Fibroblast of lung (primary cell): ENCODE results near the gene RPL22. TPM values are rescaled to one million over a fixed set of nuclear protein-coding genes. Genes with fewer than 3 reads are reported as not detected.

Source experiments
- DNase-seq, 2 donors: peaks; one replicate each; pipeline versions ENCODE4 v3.0.0 to v3.0.0-alpha.2; 2010; ENCODE audit warnings: low read depth in 2 of 2
- H2AFZ ChIP-seq: 2 replicates; pipeline ENCODE4 v1.5.1; 2012; ENCODE audit warnings: low read length, control low read depth, inconsistent platforms
- H3K27ac ChIP-seq: 2 replicates; pipeline ENCODE4 v1.5.1; 2011; ENCODE audit warnings: low read length, control low read depth; ENCODE audit not compliant: insufficient read depth
- H3K27me3 ChIP-seq: 2 replicates; pipeline ENCODE4 v1.5.1; 2011; ENCODE audit warnings: mild to moderate bottlenecking, low read length; ENCODE audit not compliant: control insufficient read depth, insufficient read depth
- H3K36me3 ChIP-seq: 2 replicates; pipeline ENCODE4 v1.5.1; 2011; ENCODE audit warnings: low read length; ENCODE audit not compliant: control insufficient read depth, insufficient read depth
- H3K4me1 ChIP-seq: 2 replicates; pipeline ENCODE4 v1.5.1; 2011; ENCODE audit warnings: low read length; ENCODE audit not compliant: control insufficient read depth, insufficient read depth; ENCODE audit errors: extremely low read depth
- H3K4me2 ChIP-seq: 2 replicates; pipeline ENCODE4 v1.5.1; 2011; ENCODE audit warnings: low read length, control low read depth; ENCODE audit not compliant: insufficient read depth; ENCODE audit errors: extremely low read depth
- H3K4me3 ChIP-seq, 4 experiments: fragments of 200-600 bp in 1 of 4; sonication (generic) in 1 of 4; replicated peaks in 1 of 4; 2 replicates each; pipeline ENCODE4 v1.5.1; 2011 to 2016; ENCODE audit warnings: low read length in 4 of 4, low read depth in 3 of 4, mild to moderate bottlenecking in 3 of 4, control low read depth in 2 of 4, inconsistent platforms in 1 of 4, mixed read lengths in 1 of 4; ENCODE audit not compliant: insufficient read depth in 1 of 4; ENCODE audit errors: control extremely low read depth in 1 of 4
- H3K79me2 ChIP-seq: 2 replicates; pipeline ENCODE4 v1.5.1; 2012; ENCODE audit warnings: mild to moderate bottlenecking, low read length, inconsistent platforms; ENCODE audit not compliant: control insufficient read depth, insufficient read depth
- H3K9ac ChIP-seq: 2 replicates; pipeline ENCODE4 v1.5.1; 2011; ENCODE audit warnings: mild to moderate bottlenecking, low read length, control low read depth; ENCODE audit not compliant: insufficient read depth
- H3K9me3 ChIP-seq: 2 replicates; pipeline ENCODE4 v1.5.1; 2012; ENCODE audit warnings: low read depth, low read length; ENCODE audit not compliant: control insufficient read depth, insufficient read depth
- H4K20me1 ChIP-seq: 2 replicates; pipeline ENCODE4 v1.5.1; 2011; ENCODE audit warnings: low read length; ENCODE audit not compliant: control insufficient read depth, insufficient read depth; ENCODE audit errors: extremely low read depth
- EZH2 ChIP-seq: IDR thresholded peaks from 2 replicates; pipeline ENCODE4 v1.5.1; 2012; ENCODE audit warnings: low read length, control low read depth, mild to moderate bottlenecking; ENCODE audit errors: missing control alignments
- polyA plus RNA-seq, 2 donors: library from polyadenylated mRNA; depleted of rRNA in 1 of 2; stranded (reverse) in 1 of 2; unstranded in 1 of 2; fragments of >200 nt; gene quantifications; 2 replicates each; pipeline ENCODE4 v1.2.1, GENCODE V29; 2011 to 2012; ENCODE audit warnings: missing spikeins in 1 of 2
- total RNA-seq: library from RNA; depleted of rRNA; stranded (reverse); fragments of >200 nt; gene quantifications from 2 replicates; pipeline ENCODE4 v1.2.1, GENCODE V29; 2014
- TF ChIP-seq, protein P1 (sequence below), 2 donors: IDR thresholded peaks in 1 of 2; conservative IDR thresholded peaks in 1 of 2; 1 replicate in 1 of 2; 2 replicates in 1 of 2; pipeline ENCODE4 v1.5.1; 2011 to 2012; ENCODE audit warnings: low read length in 2 of 2, control low read depth in 1 of 2, inconsistent platforms in 1 of 2, low read depth in 1 of 2, mild to moderate bottlenecking in 1 of 2

RPL22 gene
- total and polyA plus RNA-seq, 2 donors (not counting 1 experiment from before 2014, with no cell fraction given), result 159 to 369 TPM

DNA sequence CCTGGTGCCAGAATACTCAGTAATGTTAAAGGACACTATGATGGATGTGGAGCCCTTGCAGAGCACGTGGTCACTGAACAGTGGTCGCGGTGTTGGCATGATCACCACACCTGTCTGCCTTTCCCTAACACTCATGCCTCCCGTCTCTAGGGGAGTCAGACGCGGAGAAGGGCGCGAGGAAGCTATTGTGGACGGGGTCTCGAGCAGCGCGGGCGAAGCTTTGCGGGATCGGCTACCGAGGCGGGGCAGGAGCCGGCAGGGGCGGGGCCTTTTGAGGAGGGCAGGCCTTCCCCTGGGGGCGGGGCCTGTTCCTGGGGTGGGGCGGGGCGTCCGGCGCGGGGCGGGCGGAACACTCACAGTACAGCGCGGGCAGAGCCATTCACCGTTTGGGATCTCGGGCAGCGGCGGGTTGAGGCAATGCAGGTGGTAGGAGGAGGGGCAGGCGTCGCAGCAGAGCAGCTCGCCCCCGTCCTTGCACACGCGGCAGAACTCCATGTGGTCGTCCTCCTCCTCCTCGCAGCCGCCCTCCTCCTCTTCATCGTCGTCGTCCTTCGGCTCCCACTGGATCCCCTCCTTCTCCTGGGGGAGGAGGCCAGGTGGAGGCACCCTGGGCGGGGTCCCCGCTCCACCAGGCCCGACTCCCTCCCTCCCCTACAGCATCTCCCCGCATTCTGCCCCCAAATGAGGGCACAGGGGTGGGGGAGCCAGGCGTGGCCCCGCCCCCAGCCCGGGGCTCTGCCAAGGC lies 50.7 kb downstream of the RPL22 start:
- Histone ChIP-seq H3K4me2 (peak overlapping the region; percentile 13), H3K4me3 (no peak overlapping the region), H3K27me3 (no peaks in the 10 kb centered on the region), H2AFZ (no peak overlapping the region), H3K4me1 (no peaks in the 10 kb centered on the region), H3K9me3 (no peaks in the 10 kb centered on the region), H4K20me1 (no peaks in the 10 kb centered on the region), H3K9ac (no peak overlapping the region), H3K36me3 (no peaks in the 10 kb centered on the region), H3K79me2 (no peaks in the 10 kb centered on the region), H3K27ac (no peak overlapping the region)
- TF ChIP-seq, protein P1, sequence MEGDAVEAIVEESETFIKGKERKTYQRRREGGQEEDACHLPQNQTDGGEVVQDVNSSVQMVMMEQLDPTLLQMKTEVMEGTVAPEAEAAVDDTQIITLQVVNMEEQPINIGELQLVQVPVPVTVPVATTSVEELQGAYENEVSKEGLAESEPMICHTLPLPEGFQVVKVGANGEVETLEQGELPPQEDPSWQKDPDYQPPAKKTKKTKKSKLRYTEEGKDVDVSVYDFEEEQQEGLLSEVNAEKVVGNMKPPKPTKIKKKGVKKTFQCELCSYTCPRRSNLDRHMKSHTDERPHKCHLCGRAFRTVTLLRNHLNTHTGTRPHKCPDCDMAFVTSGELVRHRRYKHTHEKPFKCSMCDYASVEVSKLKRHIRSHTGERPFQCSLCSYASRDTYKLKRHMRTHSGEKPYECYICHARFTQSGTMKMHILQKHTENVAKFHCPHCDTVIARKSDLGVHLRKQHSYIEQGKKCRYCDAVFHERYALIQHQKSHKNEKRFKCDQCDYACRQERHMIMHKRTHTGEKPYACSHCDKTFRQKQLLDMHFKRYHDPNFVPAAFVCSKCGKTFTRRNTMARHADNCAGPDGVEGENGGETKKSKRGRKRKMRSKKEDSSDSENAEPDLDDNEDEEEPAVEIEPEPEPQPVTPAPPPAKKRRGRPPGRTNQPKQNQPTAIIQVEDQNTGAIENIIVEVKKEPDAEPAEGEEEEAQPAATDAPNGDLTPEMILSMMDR (conservative IDR thresholded peaks at IDR 0.05 in 1 of 2, IDR thresholded peaks at IDR 0.05 in 1 of 2; ENCODE audit: low read depth in 1 of 2, low read length in 2 of 2), result no peak
- TF ChIP-seq EZH2, result no peak
- peak in 1 of 2 donors; percentile 8 for DNase-seq

- no peaks in the 10 kb centered on the region for H3K79me2 ChIP-seq
- H3K4me2 ChIP-seq, result no peak overlapping the region
- DNase-seq, result no peak
- H3K9ac ChIP-seq, result no peak overlapping the region
- H3K36me3 ChIP-seq, result no peaks in the 10 kb centered on the region
- H3K9me3 ChIP-seq, result no peaks in the 10 kb centered on the region
- no peak for TF ChIP-seq EZH2
- TF ChIP-seq, protein P1 (conservative IDR thresholded peaks at IDR 0.05 in 1 of 2, IDR thresholded peaks at IDR 0.05 in 1 of 2; ENCODE audit: low read depth in 1 of 2, low read length in 2 of 2), result no peak
- H3K4me1 ChIP-seq, result no peaks in the 10 kb centered on the region
- no peaks in the 10 kb centered on the region for H3K27me3 ChIP-seq
- H3K27ac ChIP-seq, result no peak overlapping the region
- no peak overlapping the region for H2AFZ ChIP-seq
- no peak overlapping the region for H3K4me3 ChIP-seq
- H4K20me1 ChIP-seq, result no peaks in the 10 kb centered on the region
These were observed 53.5 kb downstream of the RPL22 start for GRCh38 chr1:6145864-6146410.

DNA sequence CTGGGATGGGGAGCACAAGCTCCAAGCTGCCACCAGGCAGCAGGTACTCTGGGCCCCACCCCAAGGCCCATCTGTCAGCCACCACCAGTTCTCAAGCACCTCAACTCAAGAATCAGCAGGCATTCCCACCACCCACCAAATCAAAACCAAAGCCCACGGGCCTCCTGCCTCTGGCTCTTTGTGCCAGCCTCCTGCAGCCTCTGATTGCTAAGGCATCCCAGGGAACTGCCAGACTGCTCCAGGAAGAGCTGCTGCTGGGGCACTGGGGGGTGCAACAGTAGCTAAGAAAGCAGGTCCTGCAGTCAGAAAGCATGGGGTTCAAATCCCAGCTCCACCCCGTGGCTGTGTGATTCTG lies 54.0 kb downstream of the RPL22 start:
- H3K9ac ChIP-seq, result no peak overlapping the region
- no peaks in the 10 kb centered on the region for H4K20me1 ChIP-seq
- H3K36me3 ChIP-seq, result no peaks in the 10 kb centered on the region
- no peak overlapping the region for H3K4me3 ChIP-seq
- no peak overlapping the region for H3K27ac ChIP-seq
- TF ChIP-seq, protein P1 (conservative IDR thresholded peaks at IDR 0.05 in 1 of 2, IDR thresholded peaks at IDR 0.05 in 1 of 2; ENCODE audit: low read depth in 1 of 2, low read length in 2 of 2), result no peak
- no peak for TF ChIP-seq EZH2
- no peak for DNase-seq
- no peaks in the 10 kb centered on the region for H3K4me1 ChIP-seq
- no peak overlapping the region for H2AFZ ChIP-seq
- no peak overlapping the region for H3K4me2 ChIP-seq
- no peaks in the 10 kb centered on the region for H3K27me3 ChIP-seq
- H3K79me2 ChIP-seq, result no peaks in the 10 kb centered on the region
- no peaks in the 10 kb centered on the region for H3K9me3 ChIP-seq
